NCI-H446 (cell line): ENCODE results near the gene NDUFA6.
"Not testable (repeated sequence)": the region's sequence is repeated elsewhere in the genome, so short reads cannot be mapped to it uniquely, and the experiment has no call there.

Source experiments
- DNase-seq, 2 experiments: peaks; one replicate each; lab custom pipeline; 2025; lab: John Stamatoyannopoulos, UW

NDUFA6 gene

GRCh38 chr22:42112793-42113192 lies 22.2 kb upstream of the NDUFA6 start:
- DNase-seq, result not testable (repeated sequence)

- DNase-seq, result no peak
These were observed 21.2 kb upstream of the NDUFA6 start for GRCh38 chr22:42111798-42112197.

DNA sequence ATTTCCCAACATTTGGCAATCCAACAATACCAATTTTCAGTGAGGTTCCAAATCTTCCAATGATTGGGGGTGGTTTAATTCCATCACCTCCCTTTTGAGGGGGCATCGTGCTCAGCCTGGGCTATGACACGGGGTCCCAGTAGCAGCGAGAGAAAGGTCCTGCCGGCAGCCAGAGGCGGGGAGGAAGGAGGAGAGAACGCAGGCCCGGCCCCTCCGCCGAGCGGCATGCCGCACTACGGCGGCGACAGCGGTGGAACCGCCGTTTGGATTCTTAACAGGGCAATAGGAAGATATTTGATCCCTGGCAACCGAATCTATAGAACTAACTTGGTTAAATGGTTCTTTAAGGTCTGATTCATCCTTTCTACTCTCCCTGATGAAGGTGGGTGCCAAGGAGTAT lies 18.3 kb upstream of the NDUFA6 start:
- DNase-seq, result no peak

GRCh38 chr22:42104332-42104860 lies 13.8 kb upstream of the NDUFA6 start:
- DNase-seq, result not testable (repeated sequence)

- no peak for DNase-seq
These were observed 10.6 kb upstream of the NDUFA6 start for GRCh38 chr22:42101199-42101598.

- DNase-seq, result no peak
These were observed 847 bp upstream of the NDUFA6 start for GRCh38 chr22:42091455-42091782.

- peak in 1 of 2 experiments; percentile 27 for DNase-seq
These were observed 4.5 kb downstream of the NDUFA6 start for GRCh38 chr22:42086051-42086450.

- no peak for DNase-seq
These were observed 5.7 kb downstream of the NDUFA6 start for GRCh38 chr22:42084874-42085273.

DNA sequence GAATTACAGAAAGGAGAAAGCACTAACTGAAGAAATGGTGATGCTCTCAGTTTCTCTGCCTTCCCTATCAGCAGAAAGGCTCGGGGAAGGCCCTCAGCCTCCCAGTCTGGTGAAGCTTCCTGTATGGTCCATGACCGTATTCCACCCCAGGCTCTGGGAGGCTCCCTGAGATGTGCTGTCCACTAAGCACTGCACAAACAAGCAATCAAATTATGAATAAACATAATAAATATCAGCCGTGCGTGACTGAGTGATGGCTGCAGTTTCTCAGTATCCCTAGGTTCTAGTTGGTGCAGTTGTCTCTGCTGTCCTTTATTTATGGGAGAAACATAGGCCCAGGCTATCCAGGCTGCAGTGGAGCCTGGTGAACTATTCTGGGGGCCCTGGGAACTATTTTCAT lies 7.5 kb downstream of the NDUFA6 start:
- DNase-seq, result no peak

GRCh38 chr22:42080287-42080686 lies 10.3 kb downstream of the NDUFA6 start:
- DNase-seq, result peak in 1 of 2 experiments; percentile 30

DNA sequence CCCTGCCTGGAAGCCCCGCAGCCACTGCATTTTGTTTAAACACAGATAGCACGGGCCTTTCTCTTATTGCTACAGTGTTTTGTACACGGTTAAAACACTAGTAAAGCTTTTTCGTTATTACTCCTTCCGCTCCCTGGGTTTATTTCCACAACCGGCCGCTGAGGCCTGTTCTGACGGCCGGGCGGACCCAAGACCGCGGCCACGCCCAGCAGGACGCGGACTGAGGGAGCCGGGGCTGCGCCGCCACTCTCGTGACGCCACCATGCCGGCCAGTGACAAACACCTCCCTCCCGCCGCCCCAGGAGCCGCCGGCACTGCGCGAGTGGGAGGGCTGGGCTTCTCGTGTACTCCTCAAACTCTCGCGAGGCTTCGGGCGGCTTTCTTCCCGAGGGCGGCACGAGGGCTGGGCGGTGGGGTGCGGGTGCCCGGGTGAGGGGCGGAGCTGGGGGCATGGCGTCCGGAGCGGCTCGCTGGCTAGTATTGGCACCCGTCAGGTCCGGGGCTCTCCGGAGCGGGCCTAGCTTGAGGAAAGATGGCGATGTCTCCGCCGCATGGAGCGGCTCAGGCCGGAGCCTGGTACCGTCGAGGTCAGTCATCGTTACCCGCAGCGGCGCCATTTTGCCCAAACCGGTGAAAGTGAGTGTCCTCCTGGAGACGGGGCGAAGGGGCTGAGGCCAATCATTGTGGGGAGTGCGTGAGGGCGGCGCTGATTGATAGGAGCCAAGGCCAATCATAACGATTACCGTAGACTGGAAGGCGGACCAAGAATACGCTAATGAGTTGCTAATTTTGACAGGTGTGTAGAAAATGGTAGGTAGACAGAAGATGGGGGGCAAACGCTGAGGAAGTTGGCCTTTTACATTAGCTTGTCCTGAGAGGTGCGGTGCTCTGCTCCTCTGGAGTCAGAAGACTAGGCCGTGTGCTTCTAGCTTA lies 11.0 kb downstream of the NDUFA6 start, which contains the start of gene SMDT1:
Gene SMDT1, plus strand, starts transcription at position 382 of the 933 bp plus-strand sequence. Its CDS starts 69 bp downstream, at position 451.
- peak; percentile 96 to 97 for DNase-seq

DNA sequence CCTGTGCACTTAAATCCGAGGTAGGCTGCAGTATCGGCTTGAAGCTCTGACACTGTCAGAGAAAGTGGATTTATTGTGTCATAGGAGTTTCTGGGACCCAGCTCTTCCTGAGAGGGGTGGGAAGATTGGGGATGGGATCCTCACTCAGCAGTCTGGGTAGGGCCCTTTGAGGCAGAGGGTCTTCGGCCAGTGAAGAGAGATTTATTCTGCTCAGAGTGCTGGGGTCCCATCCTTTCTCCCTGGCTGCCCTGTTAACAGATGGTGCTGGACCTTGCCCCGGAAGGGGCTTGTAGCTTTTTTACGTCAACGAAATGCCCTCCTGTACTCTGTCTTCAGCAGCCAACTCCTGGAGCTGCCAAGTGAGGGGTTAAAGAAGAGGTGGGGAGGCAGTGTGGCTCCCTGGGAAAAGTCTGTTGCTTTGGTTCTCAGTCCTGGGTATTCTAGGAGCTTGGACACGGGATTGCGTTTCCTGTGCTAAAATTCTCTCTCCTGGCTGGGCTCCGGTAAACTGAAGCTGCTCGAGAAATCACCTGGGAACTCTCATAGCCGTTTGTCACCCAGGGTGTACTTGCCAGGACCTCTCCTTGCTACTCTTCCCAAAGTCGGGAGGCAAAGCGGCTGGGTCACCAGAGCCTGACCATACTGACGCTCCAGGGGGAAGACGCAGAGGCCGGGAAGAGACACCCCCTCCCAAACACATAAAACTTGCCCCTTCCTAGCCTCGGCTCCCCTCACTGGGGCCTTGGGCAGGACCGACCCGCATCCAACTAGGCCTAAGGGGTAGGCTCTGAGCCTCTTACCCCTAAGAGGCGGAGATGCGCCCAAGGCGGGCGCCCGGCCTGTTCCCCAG lies 11.9 kb downstream of the NDUFA6 start:
- no peak for DNase-seq

GRCh38 chr22:42077486-42078125 lies 13.0 kb downstream of the NDUFA6 start:
- DNase-seq, result no peak

- DNase-seq, result no peak
These were observed 13.6 kb downstream of the NDUFA6 start for GRCh38 chr22:42076764-42077485.

- DNase-seq, result no peak
These were observed 15.5 kb downstream of the NDUFA6 start for GRCh38 chr22:42074846-42075676.

- DNase-seq, result no peak
These were observed 16.3 kb downstream of the NDUFA6 start, which contains the start of gene PHETA2 for GRCh38 chr22:42074132-42074811. PHETA2 (plus strand) TSS chr22:42074248; CDS start chr22:42077294, 3,046 bp downstream.

GRCh38 chr22:42073621-42074041 lies 16.9 kb downstream of the NDUFA6 start:
- DNase-seq, result no peak

DNA sequence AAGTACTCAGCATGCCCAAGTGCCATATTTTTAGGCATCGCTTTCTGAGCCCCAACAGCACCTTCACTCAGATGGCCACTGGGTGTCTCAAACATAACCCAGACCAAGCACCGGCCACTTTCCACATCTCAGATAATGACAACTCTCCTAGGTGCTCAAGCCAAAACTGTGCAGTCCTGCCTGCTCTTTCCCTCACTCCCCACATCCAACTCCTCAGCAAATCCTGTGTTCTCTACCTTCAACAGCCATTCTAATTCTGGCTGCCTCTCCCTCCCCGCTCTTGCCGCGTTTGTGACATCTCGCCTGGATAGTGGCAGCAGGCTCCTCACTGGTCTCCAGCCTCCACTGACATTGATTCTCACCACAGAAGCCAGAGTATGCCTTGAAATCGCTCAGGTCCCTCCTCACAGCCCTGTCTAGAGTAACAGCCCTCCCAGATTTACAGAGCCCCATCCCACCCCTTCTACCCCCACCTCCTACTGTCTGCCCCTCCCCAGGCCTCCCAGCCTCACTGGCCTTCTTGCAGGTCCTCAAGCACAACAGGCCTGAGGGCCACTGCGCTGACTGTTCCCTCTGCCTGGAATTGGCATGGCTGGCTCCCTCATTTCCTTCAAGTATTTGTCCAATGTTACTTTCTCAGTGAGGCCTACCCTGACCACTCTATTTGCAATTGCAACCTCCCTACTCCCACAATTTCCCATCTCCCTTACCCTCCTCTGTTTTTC lies 17.8 kb downstream of the NDUFA6 start:
- no peak for DNase-seq

- not testable (repeated sequence) for DNase-seq
These were observed 19.1 kb downstream of the NDUFA6 start for GRCh38 chr22:42071508-42071907.
